Progenitor cell of endocrine pancreas (in vitro differentiated cells): ENCODE data around the gene RGS10. TPM values are rescaled to one million over a fixed set of nuclear protein-coding genes. Genes with fewer than 3 reads are reported as not detected.

Experiments used
- DNase-seq: peaks from one replicate; pipeline ENCODE4 v3.0.0; 2021; ENCODE audit warnings: low spot score; ENCODE audit not compliant: unreplicated experiment
- H3K27ac Mint-ChIP-seq: 2 replicates; pipeline ENCODE4 v1.8.0; 2021; ENCODE audit warnings: mild to moderate bottlenecking, moderate library complexity, mixed read lengths
- H3K27me3 Mint-ChIP-seq: 2 replicates; pipeline ENCODE4 v1.8.0; 2021; ENCODE audit warnings: mixed read lengths
- H3K36me3 Mint-ChIP-seq: 2 replicates; pipeline ENCODE4 v1.8.0; 2022; ENCODE audit warnings: mixed read lengths; ENCODE audit not compliant: insufficient read depth
- H3K4me1 Mint-ChIP-seq: 2 replicates; pipeline ENCODE4 v1.8.0; 2021; ENCODE audit warnings: low read depth, mixed read lengths
- H3K4me3 Mint-ChIP-seq: 2 replicates; pipeline ENCODE4 v1.8.0; 2021; ENCODE audit warnings: low read depth, mild to moderate bottlenecking, moderate library complexity, mixed read lengths
- H3K9me3 Mint-ChIP-seq: 2 replicates; pipeline ENCODE4 v1.8.0; 2021; ENCODE audit warnings: low read depth, mixed read lengths
- CTCF ChIP-seq: fragments of 200-600 bp; sonication (generic); IDR thresholded peaks from one replicate; pipeline ENCODE4 v1.5.0; 2021; ENCODE audit warnings: antibody characterized with exemption, mild to moderate bottlenecking; ENCODE audit not compliant: unreplicated experiment
- total RNA-seq: library from RNA; stranded (reverse); gene quantifications from 2 replicates; pipeline ENCODE4 v1.2.1, GENCODE V29; 2021

RGS10 gene
- total RNA-seq, 1 donor from 2014 or later, result 0.96 TPM

GRCh38 chr10:119541459-119542356 is 811 bp downstream of the RGS10 start:
- H3K27me3 Mint-ChIP-seq, result peaks cover 82% of the 10 kb centered on the region
- H3K4me1 Mint-ChIP-seq, result peaks cover 6% of the 10 kb centered on the region
- DNase-seq, result no peak

GRCh38 chr10:119541046-119541445 is 1.5 kb downstream of the RGS10 start:
- Mint-ChIP-seq H3K27ac (no peak overlapping the region), H3K4me3 (no peak overlapping the region), H3K4me1 (peaks cover 6% of the 10 kb centered on the region), H3K9me3 (no peaks in the 10 kb centered on the region), H3K36me3 (no peaks in the 10 kb centered on the region), H3K27me3 (peaks cover 81% of the 10 kb centered on the region)
- TF ChIP-seq CTCF, result no peak
- no peak for DNase-seq

More at GRCh38 chr10:119541459-119542356, 811 bp downstream of the RGS10 start:
- no peaks in the 10 kb centered on the region for H3K9me3 Mint-ChIP-seq
- no peak for TF ChIP-seq CTCF
- H3K36me3 Mint-ChIP-seq, result no peaks in the 10 kb centered on the region
- peak overlapping the region; percentile 62 for H3K4me3 Mint-ChIP-seq
- H3K27ac Mint-ChIP-seq, result no peak overlapping the region

- no peak overlapping the region for H3K27ac Mint-ChIP-seq
- no peak for DNase-seq
- no peaks in the 10 kb centered on the region for H3K9me3 Mint-ChIP-seq
- TF ChIP-seq CTCF, result no peak
- H3K27me3 Mint-ChIP-seq, result peaks cover 79% of the 10 kb centered on the region
- H3K4me3 Mint-ChIP-seq, result no peak overlapping the region
- H3K36me3 Mint-ChIP-seq, result no peaks in the 10 kb centered on the region
- H3K4me1 Mint-ChIP-seq, result peaks cover 6% of the 10 kb centered on the region
These were observed 2.5 kb downstream of the RGS10 start for GRCh38 chr10:119540038-119540437.

- Mint-ChIP-seq H3K9me3 (no peaks in the 10 kb centered on the region), H3K27ac (no peak overlapping the region), H3K4me3 (no peak overlapping the region), H3K27me3 (peaks cover 75% of the 10 kb centered on the region), H3K36me3 (no peaks in the 10 kb centered on the region), H3K4me1 (peaks cover 6% of the 10 kb centered on the region)
- TF ChIP-seq CTCF, result no peak
- no peak for DNase-seq
These were observed 3.1 kb downstream of the RGS10 start for GRCh38 chr10:119539359-119539825.

- H3K36me3 Mint-ChIP-seq, result no peaks in the 10 kb centered on the region
- no peaks in the 10 kb centered on the region for H3K9me3 Mint-ChIP-seq
- no peak for DNase-seq
- no peak overlapping the region for H3K27ac Mint-ChIP-seq
- peaks cover 69% of the 10 kb centered on the region for H3K27me3 Mint-ChIP-seq
- H3K4me1 Mint-ChIP-seq, result peaks cover 3% of the 10 kb centered on the region
- TF ChIP-seq CTCF, result no peak
- no peak overlapping the region for H3K4me3 Mint-ChIP-seq
These were observed 3.7 kb downstream of the RGS10 start for GRCh38 chr10:119538632-119539358.
